Epithelial cell of proximal tubule (primary cell): ENCODE data around the gene CRTC1. TPM values are rescaled to one million over a fixed set of nuclear protein-coding genes. Genes with fewer than 3 reads are reported as not detected.

ENCODE experiments used
- DNase-seq: peaks from one replicate; pipeline ENCODE4 v3.0.0-alpha.2; 2011; ENCODE audit warnings: low read depth
- H3K4me3 ChIP-seq: 2 replicates; pipeline ENCODE4 v1.5.1; 2011; ENCODE audit warnings: low read depth, mild to moderate bottlenecking, low read length
- total RNA-seq: library from RNA; depleted of rRNA; stranded (reverse); fragments of >200 nt; gene quantifications from 2 replicates; pipeline ENCODE4 v1.2.3, GENCODE V29; 2015
- TF ChIP-seq, protein P1 (sequence below): conservative IDR thresholded peaks from 2 replicates; pipeline ENCODE4 v1.5.1; 2012; ENCODE audit warnings: low read depth, mild to moderate bottlenecking, low read length

Gene CRTC1
- total RNA-seq, 1 donor from 2014 or later, result 3.0 TPM

DNA sequence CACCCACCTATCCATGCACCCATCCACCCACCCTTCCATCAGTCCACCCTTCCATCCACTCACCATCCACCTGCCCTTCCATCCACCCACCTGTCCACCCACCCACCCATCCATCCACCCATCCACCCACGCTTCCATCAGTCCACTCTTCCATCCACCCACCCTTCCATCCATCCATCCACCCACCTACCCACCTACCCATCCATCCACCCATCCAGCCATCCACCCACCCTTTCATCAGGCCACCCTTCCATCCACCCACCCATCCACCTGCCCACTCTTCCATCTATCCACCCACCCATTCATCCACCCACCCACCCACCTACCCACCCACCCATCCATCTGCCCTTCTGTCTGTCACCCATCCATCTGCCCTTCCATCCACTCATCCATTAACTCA lies 29.6 kb upstream of the CRTC1 start:
- DNase-seq, result no peak
- TF ChIP-seq, protein P1, sequence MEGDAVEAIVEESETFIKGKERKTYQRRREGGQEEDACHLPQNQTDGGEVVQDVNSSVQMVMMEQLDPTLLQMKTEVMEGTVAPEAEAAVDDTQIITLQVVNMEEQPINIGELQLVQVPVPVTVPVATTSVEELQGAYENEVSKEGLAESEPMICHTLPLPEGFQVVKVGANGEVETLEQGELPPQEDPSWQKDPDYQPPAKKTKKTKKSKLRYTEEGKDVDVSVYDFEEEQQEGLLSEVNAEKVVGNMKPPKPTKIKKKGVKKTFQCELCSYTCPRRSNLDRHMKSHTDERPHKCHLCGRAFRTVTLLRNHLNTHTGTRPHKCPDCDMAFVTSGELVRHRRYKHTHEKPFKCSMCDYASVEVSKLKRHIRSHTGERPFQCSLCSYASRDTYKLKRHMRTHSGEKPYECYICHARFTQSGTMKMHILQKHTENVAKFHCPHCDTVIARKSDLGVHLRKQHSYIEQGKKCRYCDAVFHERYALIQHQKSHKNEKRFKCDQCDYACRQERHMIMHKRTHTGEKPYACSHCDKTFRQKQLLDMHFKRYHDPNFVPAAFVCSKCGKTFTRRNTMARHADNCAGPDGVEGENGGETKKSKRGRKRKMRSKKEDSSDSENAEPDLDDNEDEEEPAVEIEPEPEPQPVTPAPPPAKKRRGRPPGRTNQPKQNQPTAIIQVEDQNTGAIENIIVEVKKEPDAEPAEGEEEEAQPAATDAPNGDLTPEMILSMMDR, result no peak
- H3K4me3 ChIP-seq, result no peak overlapping the region

DNA sequence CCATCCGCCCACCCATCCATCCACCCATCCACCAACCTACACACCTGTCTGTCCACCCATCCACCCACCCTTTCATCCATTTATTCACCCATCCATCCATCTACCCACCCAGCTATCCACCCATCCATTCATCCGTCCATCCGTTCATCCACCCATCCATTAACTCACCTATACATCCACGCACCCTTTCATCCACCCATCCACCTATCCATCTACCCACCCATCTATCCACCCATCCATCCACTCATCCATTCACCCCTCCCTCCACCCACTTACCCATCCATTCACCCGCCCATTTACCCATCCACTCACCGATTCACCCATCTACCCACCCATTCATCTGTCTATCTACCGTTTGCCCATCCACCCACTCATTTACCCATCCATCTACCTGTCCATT lies 29.0 kb upstream of the CRTC1 start:
- H3K4me3 ChIP-seq, result no peak overlapping the region
- DNase-seq, result no peak
- TF ChIP-seq, protein P1, result no peak

DNA sequence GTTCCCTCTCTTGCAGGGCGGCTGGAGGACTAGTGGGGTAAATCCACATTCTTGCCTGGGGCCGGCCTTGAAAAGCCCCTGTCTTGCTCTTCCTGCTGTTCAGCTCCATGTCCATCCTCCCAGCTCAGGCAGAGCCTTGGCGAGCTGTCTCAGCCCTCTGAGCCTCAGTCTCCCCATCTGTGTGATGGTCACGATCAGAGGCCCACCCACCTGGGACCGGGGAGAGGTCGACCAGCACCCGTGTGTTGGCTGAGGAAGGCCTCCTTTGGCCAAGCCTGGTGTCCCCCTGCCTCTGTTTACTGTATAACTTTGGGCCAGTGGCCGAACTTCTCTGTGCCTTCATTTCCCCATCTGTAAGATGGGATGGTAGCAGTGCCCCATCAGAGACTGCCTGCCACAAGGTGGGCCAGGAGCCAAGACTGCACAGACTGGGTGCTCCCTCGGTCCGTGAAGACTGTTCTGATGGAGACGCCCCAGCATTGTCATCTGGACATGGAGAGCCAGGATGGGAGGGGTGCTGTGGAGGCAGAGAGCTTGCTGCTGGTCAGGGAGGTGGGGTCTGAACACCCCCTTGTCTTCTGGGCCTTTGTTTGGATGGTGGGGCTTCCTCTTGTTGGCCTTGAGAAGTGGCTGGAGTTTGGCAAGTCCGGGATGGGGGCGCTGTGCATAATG lies 28.2 kb upstream of the CRTC1 start:
- DNase-seq, result no peak

DNA sequence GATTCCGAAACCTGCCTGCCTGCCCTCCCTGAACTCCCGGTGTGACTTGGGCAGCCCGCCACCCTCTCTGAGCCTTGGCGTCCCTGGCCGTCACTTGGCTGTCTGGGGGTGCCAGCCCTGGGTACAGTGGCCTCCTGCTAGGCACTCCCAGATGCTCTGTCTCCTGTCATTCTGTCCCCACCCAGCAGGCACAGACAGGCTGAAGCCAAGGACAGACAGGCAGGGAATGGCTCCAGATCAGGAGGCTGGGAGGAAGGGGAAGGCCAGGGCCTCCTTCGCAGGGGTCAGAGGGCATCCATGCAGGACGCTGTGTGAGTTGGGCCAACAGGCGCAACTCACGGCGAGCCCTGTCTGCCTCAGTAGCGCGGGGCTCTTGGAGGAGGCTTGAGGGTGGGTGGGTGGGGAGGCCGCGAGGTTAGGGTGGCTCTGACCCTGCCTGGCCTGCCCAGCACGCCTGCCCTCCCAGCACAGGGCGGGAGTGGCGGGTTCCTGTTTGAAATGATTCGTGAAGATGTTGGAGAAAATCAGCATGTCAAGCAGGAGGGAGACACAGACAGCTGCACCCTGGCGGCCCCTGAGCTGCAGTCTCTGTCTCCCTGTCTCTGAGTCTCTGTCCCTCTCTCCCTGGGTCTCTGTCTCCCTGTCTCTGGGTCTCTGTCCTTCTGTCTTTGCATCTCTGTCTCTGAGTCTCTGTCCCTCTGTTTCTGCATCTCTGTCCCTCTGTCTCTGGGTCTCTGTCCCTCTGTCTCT lies 27.0 kb upstream of the CRTC1 start:
- TF ChIP-seq, protein P1, result no peak
- H3K4me3 ChIP-seq, result no peak overlapping the region
- DNase-seq, result no peak

More for the DNA sequence above, 28.2 kb upstream of the CRTC1 start:
- no peak overlapping the region for H3K4me3 ChIP-seq
- TF ChIP-seq, protein P1, result no peak

DNA sequence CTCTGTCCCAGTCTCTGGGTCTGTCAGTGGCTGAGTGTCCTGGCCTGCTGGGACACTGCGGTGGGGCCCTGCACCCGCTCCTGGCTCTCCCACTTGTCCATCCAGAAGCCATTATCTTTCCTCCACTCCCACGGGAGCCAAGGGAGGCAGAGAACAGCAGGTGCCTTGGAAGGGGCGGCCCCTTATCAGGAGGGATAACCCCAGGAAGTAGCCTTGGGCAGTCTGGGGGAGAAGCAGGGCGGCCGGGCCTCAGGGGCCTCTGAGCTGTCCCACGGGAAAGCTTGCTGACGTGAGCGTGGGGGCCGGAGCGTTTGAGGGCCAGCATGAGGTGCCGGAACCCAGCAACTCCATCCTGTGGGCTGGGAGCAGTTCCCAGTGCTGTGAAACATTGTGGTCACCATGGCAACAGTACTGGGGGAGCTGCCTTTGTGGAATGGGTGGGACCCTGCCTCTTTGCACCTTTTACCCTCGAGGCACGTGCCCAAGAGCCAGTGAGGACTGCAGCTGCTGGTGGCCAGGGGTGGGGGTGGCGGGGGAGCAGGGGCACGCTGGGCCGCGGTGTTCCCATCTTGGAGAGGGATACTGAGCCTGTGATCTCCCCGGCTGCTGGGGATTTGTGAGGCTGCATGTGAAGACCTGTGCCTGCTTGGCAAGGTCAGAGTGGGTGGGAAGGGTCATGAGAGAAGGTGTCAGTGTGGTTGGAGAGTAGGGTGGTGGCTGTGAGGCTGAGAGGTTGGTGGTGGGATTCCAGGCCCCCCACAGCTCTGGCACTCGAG lies 25.7 kb upstream of the CRTC1 start:
- no peak overlapping the region for H3K4me3 ChIP-seq
- no peak for DNase-seq
- TF ChIP-seq, protein P1, result no peak

DNA sequence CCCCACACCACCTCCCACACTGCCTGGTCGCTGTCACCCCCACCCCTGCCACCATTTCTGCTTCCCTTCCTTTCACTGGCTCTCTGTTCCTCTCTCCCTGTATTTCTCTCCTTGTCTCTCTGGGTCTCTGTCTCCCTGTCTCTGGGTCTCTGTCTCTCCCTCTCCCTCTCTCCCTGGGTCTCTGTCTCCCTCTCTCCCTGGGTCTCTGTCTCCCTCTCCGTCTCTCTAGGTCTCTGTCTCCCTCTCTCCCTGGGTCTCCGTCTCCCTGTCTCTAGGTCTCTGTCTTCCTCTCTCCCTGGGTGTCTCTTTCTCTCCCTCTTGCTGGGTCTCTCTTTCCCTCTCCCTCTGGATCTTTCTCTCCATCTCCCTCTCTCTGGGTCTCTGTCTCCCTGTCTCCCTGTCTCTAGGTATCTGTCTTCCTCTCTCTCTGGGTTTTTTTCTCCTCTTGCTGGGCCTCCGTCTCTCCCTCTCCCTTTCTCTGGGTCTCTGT lies 25.1 kb upstream of the CRTC1 start:
- DNase-seq, result no peak
- TF ChIP-seq, protein P1, result no peak
- H3K4me3 ChIP-seq, result no peak overlapping the region
